Activated T-cell treated with anti-CD3 and anti-CD28 coated beads, Interleukin-2, amount 50 U/mL, for 1 hour (primary cell): ENCODE data around the gene SLC43A3.

Experiments used
- DNase-seq: peaks from one replicate; pipeline ENCODE4 v3.0.0-alpha.2; 2020

The SLC43A3 gene

GRCh38 chr11:57426439-57426928, 437 bp downstream of the SLC43A3 start:
- DNase-seq, result peak; percentile 28

GRCh38 chr11:57425565-57426438, 1.1 kb downstream of the SLC43A3 start:
- no peak for DNase-seq

GRCh38 chr11:57424792-57425564, 1.9 kb downstream of the SLC43A3 start:
- DNase-seq, result peak; percentile 73

GRCh38 chr11:57424137-57424791, 2.7 kb downstream of the SLC43A3 start:
- no peak for DNase-seq

- DNase-seq, result no peak
Measured at GRCh38 chr11:57422669-57423068, 4.3 kb downstream of the SLC43A3 start.

- DNase-seq, result no peak
Measured at GRCh38 chr11:57421805-57422204, 5.1 kb downstream of the SLC43A3 start.

- DNase-seq, result no peak
Measured at GRCh38 chr11:57421066-57421465, 5.9 kb downstream of the SLC43A3 start.

GRCh38 chr11:57419146-57419545, 7.8 kb downstream of the SLC43A3 start:
- DNase-seq, result no peak

- no peak for DNase-seq
Measured at GRCh38 chr11:57418131-57418530, 8.8 kb downstream of the SLC43A3 start.

- DNase-seq, result no peak
Measured at GRCh38 chr11:57417056-57417455, 9.9 kb downstream of the SLC43A3 start.

GRCh38 chr11:57416436-57416835, 10.5 kb downstream of the SLC43A3 start:
- no peak for DNase-seq

GRCh38 chr11:57414612-57415212, 12.2 kb downstream of the SLC43A3 start:
- DNase-seq, result no peak

- DNase-seq, result no peak
Measured at GRCh38 chr11:57413681-57414080, 13.2 kb downstream of the SLC43A3 start.

GRCh38 chr11:57410287-57410686, 16.6 kb downstream of the SLC43A3 start:
- no peak for DNase-seq

GRCh38 chr11:57409321-57410100, 17.4 kb downstream of the SLC43A3 start:
- DNase-seq, result no peak

- DNase-seq, result no peak
Measured at GRCh38 chr11:57408771-57409170, 18.1 kb downstream of the SLC43A3 start.

- DNase-seq, result no peak
Measured at GRCh38 chr11:57407941-57408475, 18.9 kb downstream of the SLC43A3 start.

GRCh38 chr11:57407010-57407920, 19.7 kb downstream of the SLC43A3 start:
- no peak for DNase-seq

- DNase-seq, result no peak
Measured at GRCh38 chr11:57406337-57406904, 20.5 kb downstream of the SLC43A3 start.

- no peak for DNase-seq
Measured at GRCh38 chr11:57405271-57405860, 21.6 kb downstream of the SLC43A3 start.
